GM19455 (cell line): Measurements from ENCODE around the gene MFSD1.

Experiments used
- ATAC-seq: cut with Tn5 transposase; IDR thresholded peaks from one replicate; pipeline ENCODE4 v1.9.1; 2021; ENCODE audit not compliant: unreplicated experiment

MFSD1 gene

DNA sequence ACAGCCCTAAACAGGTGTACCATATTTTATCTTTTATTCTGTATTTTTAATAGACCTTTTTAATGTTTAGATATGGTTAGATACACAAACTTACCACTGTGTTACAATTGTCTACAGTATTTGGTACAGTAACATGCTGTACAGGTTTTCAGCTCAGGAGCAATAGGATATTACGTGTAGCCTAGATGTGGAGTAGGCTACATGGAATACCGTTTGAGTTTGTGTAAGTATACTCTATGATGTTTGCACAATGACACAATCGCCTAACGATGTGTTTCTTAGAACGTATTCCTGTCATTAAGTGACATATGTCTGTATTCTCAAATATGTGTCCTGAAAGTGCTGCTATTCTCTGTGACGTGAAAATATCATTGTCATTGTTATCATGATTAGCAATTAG lies 62.6 kb downstream of the MFSD1 start:
- no peak for ATAC-seq

DNA sequence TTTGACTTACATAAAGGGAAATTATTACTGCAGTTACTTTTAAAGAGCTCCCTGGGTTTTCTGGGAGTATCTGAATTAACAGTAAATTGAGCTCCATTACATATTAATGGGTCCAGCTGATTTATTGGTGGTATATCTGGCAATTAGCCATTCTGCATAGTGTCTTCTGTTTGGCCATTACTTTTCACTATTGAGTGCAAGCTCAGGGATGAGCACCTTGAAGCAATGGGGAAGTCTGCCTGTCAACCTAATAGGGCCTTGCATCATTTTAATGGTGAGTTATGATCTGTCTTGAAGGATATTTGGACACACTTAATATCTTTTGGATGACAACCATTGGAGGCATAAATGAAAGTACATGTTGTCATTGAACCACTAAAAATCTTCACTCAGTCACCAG lies 73.8 kb downstream of the MFSD1 start:
- no peak for ATAC-seq
